Measurements from ENCODE around the gene MGAT1. TPM values are rescaled to one million over a fixed set of nuclear protein-coding genes. Genes with fewer than 3 reads are reported as not detected.

Gene MGAT1
- total RNA-seq, 1 donor from 2014 or later: 116 TPM

DNA sequence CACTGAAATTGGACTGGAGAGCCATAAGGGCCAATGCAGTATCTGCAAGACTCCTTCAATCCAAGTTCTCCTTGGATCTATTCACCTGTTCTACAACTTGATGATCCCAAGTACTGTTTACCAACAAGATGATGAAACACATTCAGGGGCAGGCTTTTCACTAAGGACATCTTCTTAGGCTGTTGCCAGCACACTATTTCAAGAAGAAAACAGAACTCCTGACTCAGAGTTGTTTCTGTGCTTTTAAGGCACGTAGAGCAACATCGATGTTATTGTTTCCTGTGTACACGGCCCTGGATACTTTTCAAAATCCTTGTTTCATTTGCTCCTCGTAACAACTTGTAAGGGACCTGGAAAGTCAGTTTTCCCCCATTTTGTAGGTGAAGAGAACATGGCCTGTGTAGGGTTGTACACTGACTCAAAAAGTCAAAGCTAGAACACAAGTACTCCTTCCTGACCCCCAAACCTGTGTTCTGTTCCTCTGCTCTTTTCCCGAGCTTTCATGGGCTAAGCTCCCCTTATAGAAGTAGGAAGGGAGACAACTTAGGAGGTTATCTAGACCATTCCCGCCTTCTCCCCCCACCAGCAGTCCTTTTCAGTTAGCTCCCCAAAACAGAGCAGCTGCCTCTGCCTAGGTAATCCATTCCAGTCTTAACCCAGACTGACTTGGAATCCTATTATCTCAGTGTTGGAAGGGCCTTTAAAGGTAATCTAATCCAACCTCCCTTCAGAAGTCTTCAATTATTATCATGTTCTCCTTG, 5.2 kb upstream of the MGAT1 start:
- no peak overlapping the region for H3K27ac ChIP-seq (ENCODE audit: low read depth, low read length)
- Mint-ChIP-seq H3K4me3 (ENCODE audit: unreplicated experiment) (peak overlapping the region; percentile 87), H3K4me1 (ENCODE audit: low read depth, unreplicated experiment) (peaks cover 27% of the 10 kb centered on the region), H3K27ac (ENCODE audit: unreplicated experiment) (peak overlapping the region; percentile 58), H3K27me3 (ENCODE audit: low read depth, unreplicated experiment) (no peaks in the 10 kb centered on the region), H3K9me3 (ENCODE audit: unreplicated experiment) (no peaks in the 10 kb centered on the region), H3K36me3 (ENCODE audit: low read depth, unreplicated experiment) (peaks cover 6% of the 10 kb centered on the region)
- no peaks in the 10 kb centered on the region for H3K9me3 ChIP-seq (ENCODE audit: insufficient read depth, low read depth, low read length)
- peak overlapping the region; percentile 38 for H3K9ac ChIP-seq (ENCODE audit: low read length)
- TF ChIP-seq EZH2 (IDR thresholded peaks at IDR 0.05; ENCODE audit: insufficient read depth, low read length): no peak
- TF ChIP-seq, protein P1, sequence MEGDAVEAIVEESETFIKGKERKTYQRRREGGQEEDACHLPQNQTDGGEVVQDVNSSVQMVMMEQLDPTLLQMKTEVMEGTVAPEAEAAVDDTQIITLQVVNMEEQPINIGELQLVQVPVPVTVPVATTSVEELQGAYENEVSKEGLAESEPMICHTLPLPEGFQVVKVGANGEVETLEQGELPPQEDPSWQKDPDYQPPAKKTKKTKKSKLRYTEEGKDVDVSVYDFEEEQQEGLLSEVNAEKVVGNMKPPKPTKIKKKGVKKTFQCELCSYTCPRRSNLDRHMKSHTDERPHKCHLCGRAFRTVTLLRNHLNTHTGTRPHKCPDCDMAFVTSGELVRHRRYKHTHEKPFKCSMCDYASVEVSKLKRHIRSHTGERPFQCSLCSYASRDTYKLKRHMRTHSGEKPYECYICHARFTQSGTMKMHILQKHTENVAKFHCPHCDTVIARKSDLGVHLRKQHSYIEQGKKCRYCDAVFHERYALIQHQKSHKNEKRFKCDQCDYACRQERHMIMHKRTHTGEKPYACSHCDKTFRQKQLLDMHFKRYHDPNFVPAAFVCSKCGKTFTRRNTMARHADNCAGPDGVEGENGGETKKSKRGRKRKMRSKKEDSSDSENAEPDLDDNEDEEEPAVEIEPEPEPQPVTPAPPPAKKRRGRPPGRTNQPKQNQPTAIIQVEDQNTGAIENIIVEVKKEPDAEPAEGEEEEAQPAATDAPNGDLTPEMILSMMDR (IDR thresholded peaks at IDR 0.05; ENCODE audit: insufficient read depth, low read depth, low read length): no peak
- FAIRE-seq: no peak
- H3K4me2 ChIP-seq (ENCODE audit: low read length): peak overlapping the region; percentile 92
- no peaks in the 10 kb centered on the region for H3K36me3 ChIP-seq (ENCODE audit: insufficient read depth, low read length)
- H2AFZ ChIP-seq (ENCODE audit: low read depth, low read length): no peak overlapping the region
- H3K4me3 ChIP-seq (ENCODE audit: insufficient read depth, low read depth, low read length): peak overlapping the region; percentile 19
- no peak for DNase-seq (ENCODE audit: low read depth)
- peaks cover 14% of the 10 kb centered on the region for H4K20me1 ChIP-seq (ENCODE audit: insufficient read depth, low read length)
- H3K27me3 ChIP-seq (ENCODE audit: insufficient read depth, low read length): no peaks in the 10 kb centered on the region
- peaks cover 52% of the 10 kb centered on the region for H3K79me2 ChIP-seq (ENCODE audit: insufficient read depth, low read length)
- peaks cover 29% of the 10 kb centered on the region for H3K4me1 ChIP-seq (ENCODE audit: insufficient read depth, low read length)

- TF ChIP-seq, protein P1 (IDR thresholded peaks at IDR 0.05; ENCODE audit: insufficient read depth, low read depth, low read length): no peak
- TF ChIP-seq EZH2 (IDR thresholded peaks at IDR 0.05; ENCODE audit: insufficient read depth, low read length): no peak
- Histone ChIP-seq H3K9ac (ENCODE audit: low read length) (no peak overlapping the region), H3K9me3 (ENCODE audit: insufficient read depth, low read depth, low read length) (no peaks in the 10 kb centered on the region), H3K4me2 (ENCODE audit: low read length) (peak overlapping the region; percentile 92), H2AFZ (ENCODE audit: low read depth, low read length) (no peak overlapping the region), H4K20me1 (ENCODE audit: insufficient read depth, low read length) (peaks cover 14% of the 10 kb centered on the region), H3K4me1 (ENCODE audit: insufficient read depth, low read length) (peaks cover 29% of the 10 kb centered on the region), H3K36me3 (ENCODE audit: insufficient read depth, low read length) (no peaks in the 10 kb centered on the region), H3K27ac (ENCODE audit: low read depth, low read length) (no peak overlapping the region), H3K79me2 (ENCODE audit: insufficient read depth, low read length) (peaks cover 57% of the 10 kb centered on the region), H3K27me3 (ENCODE audit: insufficient read depth, low read length) (no peaks in the 10 kb centered on the region), H3K4me3 (ENCODE audit: insufficient read depth, low read depth, low read length) (no peak overlapping the region)
- FAIRE-seq (no peak), DNase-seq (ENCODE audit: low read depth) (no peak)
- H3K4me1 Mint-ChIP-seq (ENCODE audit: low read depth, unreplicated experiment): peaks cover 27% of the 10 kb centered on the region
- peaks cover 6% of the 10 kb centered on the region for H3K36me3 Mint-ChIP-seq (ENCODE audit: low read depth, unreplicated experiment)
- H3K9me3 Mint-ChIP-seq (ENCODE audit: unreplicated experiment): no peaks in the 10 kb centered on the region
- H3K4me3 Mint-ChIP-seq (ENCODE audit: unreplicated experiment): peak overlapping the region; percentile 72
- no peaks in the 10 kb centered on the region for H3K27me3 Mint-ChIP-seq (ENCODE audit: low read depth, unreplicated experiment)
- no peak overlapping the region for H3K27ac Mint-ChIP-seq (ENCODE audit: unreplicated experiment)
Measured at GRCh38 chr5:180807046-180807445, 4.4 kb upstream of the MGAT1 start.

Measured in astrocyte (in vitro differentiated cells and primary cell).